Spleen (tissue), 7 donors: Measurements from ENCODE around the gene CCDC17.

ENCODE experiments used
- POLR2A ChIP-seq, 3 donors: fragments of 450-650 bp; IDR thresholded peaks; one replicate each; pipeline ENCODE4 v1.5.1; 2017; ENCODE audit warnings: antibody characterized with exemption in 3 of 3, mild to moderate bottlenecking in 1 of 3
- POLR2AphosphoS5 ChIP-seq, 3 donors: sonication (generic); formaldehyde crosslinking; IDR thresholded peaks; one replicate each; pipeline ENCODE4 v1.5.1; 2017; ENCODE audit warnings: antibody characterized with exemption in 3 of 3
- TF ChIP-seq, protein P1 (sequence below), 11 experiments: fragments of 200-600 bp in 7 of 11; fragments of 450-650 bp in 4 of 11; sonication (generic) in 4 of 11; IDR thresholded peaks in 8 of 11; conservative IDR thresholded peaks in 3 of 11; 1 replicate in 7 of 11; 2 replicates in 4 of 11; pipeline versions ENCODE4 v1.4.0 to v1.8.0; 2016 to 2021; ENCODE audit warnings: antibody characterized with exemption in 11 of 11, inconsistent platforms in 4 of 11, mild to moderate bottlenecking in 1 of 11
- donor health status: DM: no; HTN: no; CAD: no; lungs with moderate emphysema.
- donor health status: DM: no; HTN: no; CAD: no.
- donor health status: DM: no; HTN: no; CAD: no.

DNA sequence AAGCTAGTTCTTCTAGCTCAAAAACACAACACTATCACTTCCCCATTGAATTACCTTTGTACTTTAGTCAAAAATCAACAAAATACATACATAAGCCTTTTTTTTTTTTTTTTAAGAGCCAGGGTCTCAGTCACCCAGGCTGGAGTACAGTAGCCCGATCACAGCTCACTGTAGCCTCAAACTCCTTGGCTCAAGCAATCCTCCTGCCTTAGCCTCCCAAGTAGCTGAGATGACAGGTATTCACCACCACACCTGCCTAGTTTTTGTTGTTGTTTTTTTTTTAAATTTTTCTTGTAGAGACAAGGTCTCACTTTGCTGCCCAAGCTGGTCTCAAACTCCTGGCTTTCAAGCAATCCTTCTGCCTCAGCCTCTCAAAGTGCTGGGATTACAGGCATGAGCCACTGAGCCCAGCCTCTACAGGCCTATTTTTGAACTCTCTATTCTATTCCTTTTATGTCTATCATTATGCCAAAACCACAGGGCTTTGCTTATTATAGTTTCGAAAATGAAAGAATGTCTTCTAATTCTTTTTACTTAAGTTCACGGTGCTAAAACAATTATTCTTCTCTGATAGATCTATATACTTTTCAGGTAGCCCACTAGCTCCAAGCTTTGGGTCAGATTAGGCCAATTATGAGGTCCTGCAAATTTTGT lies 32.8 kb upstream of the CCDC17 start:
- TF ChIP-seq, protein P1, sequence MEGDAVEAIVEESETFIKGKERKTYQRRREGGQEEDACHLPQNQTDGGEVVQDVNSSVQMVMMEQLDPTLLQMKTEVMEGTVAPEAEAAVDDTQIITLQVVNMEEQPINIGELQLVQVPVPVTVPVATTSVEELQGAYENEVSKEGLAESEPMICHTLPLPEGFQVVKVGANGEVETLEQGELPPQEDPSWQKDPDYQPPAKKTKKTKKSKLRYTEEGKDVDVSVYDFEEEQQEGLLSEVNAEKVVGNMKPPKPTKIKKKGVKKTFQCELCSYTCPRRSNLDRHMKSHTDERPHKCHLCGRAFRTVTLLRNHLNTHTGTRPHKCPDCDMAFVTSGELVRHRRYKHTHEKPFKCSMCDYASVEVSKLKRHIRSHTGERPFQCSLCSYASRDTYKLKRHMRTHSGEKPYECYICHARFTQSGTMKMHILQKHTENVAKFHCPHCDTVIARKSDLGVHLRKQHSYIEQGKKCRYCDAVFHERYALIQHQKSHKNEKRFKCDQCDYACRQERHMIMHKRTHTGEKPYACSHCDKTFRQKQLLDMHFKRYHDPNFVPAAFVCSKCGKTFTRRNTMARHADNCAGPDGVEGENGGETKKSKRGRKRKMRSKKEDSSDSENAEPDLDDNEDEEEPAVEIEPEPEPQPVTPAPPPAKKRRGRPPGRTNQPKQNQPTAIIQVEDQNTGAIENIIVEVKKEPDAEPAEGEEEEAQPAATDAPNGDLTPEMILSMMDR (IDR thresholded peaks at IDR 0.05 in 8 of 11, conservative IDR thresholded peaks at IDR 0.05 in 3 of 11): no peak
- TF ChIP-seq POLR2A (IDR thresholded peaks at IDR 0.05) (no peak), POLR2AphosphoS5 (IDR thresholded peaks at IDR 0.05) (no peak)
